Inflammatory macrophage treated with lipopolysaccharide for 1 hour (primary cell): ENCODE results near the gene EPB41L1.
"Not testable (repeated sequence)": the region's sequence is repeated elsewhere in the genome, so short reads cannot be mapped to it uniquely, and the experiment has no call there.

Source experiments
- DNase-seq, 2 donors: peaks; one replicate each; pipeline ENCODE4 v3.0.0-alpha.2; 2020 to 2022

EPB41L1 gene

GRCh38 chr20:36126836-36127527 is 27.6 kb upstream of the EPB41L1 start:
- DNase-seq, result no peak

- DNase-seq, result peak; percentile 55 to 81
These were observed 25.9 kb upstream of the EPB41L1 start for GRCh38 chr20:36128463-36129159.

DNA sequence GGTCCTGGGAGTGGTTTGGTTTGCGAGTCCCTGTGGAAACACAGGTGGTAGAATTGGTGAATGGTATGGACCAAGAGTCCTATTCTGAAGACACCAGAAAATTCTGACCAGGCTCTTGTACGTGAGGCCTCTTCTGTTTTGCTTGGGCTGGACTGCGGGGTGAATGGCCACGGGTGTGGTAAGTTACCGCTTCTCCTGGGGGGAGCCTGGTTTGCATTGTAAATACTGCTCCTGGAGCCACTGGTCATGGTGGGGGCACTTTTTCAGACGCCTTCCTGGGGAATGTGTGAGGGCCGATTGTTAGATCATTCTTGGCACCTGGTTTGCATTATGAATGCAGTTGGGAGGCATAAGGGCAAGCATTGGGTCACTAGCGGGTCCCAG is 25.4 kb upstream of the EPB41L1 start:
- no peak for DNase-seq

- DNase-seq, result peak in 1 of 2 donors; percentile 30
These were observed 24.1 kb upstream of the EPB41L1 start for GRCh38 chr20:36130390-36130789.

DNA sequence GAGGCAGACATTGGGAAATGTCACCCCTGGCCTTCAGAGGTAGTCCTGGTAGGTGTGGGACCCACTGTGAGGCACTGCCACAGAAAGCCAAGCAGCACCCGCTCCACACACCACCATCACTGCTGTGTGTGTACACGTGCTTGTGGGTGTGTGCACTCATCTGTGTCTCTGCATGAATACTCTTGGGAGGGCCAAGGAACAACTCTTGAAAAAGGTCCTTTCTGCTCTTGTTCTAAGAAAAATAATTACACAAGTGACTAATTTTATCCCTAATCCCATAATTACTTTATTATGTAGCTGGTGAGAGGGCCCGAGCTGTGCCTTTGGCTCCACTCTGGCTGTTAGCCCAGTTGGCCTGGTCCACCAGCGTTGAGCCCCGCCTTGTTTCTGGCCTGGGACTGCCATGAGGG is 21.7 kb upstream of the EPB41L1 start:
- no peak for DNase-seq

- DNase-seq, result no peak
These were observed 20.7 kb upstream of the EPB41L1 start for GRCh38 chr20:36133821-36134220.

DNA sequence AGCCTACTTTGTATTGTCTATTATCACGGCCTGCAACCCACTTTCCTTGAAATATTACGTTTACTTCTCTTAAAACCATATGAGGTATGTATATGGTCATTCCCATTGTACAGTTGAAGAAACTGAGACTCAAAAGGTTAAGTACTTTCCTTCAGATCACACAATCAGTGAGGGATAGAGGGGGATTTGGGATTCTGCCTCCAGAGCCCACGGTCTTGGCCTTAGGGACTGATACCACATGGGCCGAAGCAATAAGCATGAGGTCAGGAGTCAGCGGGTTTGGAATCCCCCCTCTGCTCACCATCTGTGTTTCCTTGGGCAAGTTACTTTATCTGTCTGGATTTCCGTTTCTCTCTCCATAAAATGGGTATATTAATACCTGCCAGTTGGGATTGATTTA is 19.4 kb upstream of the EPB41L1 start:
- DNase-seq, result peak in 1 of 2 donors; percentile 38

- no peak for DNase-seq
These were observed 18.7 kb upstream of the EPB41L1 start for GRCh38 chr20:36135821-36136220.

- DNase-seq, result not testable (repeated sequence)
These were observed 17.2 kb upstream of the EPB41L1 start for GRCh38 chr20:36137313-36137712.

DNA sequence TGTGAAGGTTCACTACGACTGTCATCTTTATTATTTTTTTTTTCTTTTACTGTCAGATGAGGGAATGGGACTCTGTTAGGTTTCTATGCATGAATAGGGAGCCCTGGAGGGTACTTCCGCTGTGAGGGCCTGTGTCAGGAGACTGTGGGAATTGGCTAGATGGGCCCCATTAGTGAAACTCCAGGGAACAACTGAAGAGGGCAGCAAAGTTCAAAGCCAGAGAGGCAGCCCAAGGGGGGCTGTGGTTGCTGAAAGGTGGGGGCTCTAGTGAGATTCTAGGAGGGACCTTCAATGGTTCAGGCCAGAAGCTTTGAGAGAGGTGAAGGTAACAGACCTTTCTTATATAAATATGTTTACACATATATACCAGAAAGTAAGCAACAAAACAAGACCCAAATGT is 13.2 kb upstream of the EPB41L1 start:
- DNase-seq, result no peak

- peak in 1 of 2 donors; percentile 28 for DNase-seq
These were observed 10.2 kb upstream of the EPB41L1 start for GRCh38 chr20:36144336-36144735.

GRCh38 chr20:36145877-36146707 is 8.4 kb upstream of the EPB41L1 start:
- DNase-seq, result no peak

- DNase-seq, result no peak
These were observed 6.8 kb upstream of the EPB41L1 start for GRCh38 chr20:36147690-36148089.

- DNase-seq, result no peak
These were observed 6.1 kb upstream of the EPB41L1 start for GRCh38 chr20:36148439-36148838.

DNA sequence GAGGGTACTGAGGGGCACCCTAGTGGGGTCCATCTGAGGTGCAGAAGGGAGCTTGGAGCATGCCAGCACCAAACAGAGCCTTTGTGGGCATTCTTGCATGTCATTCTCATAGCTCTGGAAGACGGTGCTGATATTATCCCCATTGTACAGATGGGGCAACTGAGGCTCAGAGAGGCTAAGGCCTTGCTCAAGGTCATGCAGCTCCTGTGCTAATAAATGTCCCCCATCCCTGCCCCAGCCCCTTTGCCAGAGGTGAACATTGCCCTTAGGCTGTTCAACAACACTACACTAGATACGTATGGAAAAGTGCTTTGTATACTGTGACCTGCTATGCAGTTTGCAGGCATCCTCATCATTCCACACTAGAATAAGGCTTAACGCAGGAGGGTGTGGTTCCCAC is 5.5 kb upstream of the EPB41L1 start:
- no peak for DNase-seq

- DNase-seq, result no peak
These were observed 5.1 kb upstream of the EPB41L1 start for GRCh38 chr20:36149469-36149868.

DNA sequence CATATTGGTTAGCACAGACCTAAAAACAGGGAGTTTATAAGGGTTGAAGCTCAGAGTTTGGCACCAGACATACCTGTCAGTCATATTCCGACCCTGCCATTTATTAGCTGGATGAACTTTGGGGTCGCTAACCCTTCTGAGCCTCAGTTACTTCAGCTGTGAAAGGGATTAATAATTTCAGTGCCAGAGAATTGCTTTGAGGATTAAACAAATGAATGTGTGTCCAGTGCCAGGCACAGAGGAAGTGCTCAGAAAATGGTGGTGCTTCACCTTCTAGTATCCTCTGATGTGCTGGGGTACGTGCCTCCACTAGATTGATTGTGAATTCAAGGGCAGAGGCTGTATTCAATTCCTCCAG is 4.1 kb upstream of the EPB41L1 start:
- no peak for DNase-seq

DNA sequence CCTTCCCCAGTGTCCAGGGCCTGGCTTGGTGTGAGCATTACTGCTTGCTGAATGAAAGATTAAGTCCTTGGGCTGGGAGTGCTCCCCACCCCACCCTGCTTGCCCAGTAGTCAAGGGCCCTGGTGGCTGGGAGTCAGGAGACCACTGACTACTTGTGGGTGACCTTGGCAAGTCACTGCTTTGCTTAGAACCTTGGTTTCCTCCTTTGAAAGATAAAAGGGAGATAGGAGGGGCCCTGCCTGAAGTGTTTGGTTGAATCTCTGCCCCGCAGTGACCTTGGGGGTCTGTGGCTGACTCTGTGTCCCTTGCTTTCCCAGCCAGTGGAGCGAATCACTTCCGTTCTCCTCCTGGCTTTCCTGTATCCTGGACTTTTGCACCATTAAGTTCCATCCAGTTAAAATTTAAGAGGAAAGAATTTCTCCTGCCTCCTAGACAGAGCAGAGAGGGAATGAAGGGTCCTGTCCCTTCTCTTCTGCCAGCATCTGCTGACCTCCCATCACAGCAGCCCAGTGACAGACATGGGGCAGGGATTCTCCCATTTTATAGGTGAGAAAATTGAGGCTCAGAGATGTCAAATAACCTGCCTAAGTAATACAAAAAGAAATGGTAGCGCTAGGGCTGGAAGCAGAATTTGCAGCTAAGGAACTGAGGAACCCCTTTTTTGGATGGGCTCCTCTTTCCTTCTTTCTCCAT is 3.5 kb upstream of the EPB41L1 start:
- no peak for DNase-seq

DNA sequence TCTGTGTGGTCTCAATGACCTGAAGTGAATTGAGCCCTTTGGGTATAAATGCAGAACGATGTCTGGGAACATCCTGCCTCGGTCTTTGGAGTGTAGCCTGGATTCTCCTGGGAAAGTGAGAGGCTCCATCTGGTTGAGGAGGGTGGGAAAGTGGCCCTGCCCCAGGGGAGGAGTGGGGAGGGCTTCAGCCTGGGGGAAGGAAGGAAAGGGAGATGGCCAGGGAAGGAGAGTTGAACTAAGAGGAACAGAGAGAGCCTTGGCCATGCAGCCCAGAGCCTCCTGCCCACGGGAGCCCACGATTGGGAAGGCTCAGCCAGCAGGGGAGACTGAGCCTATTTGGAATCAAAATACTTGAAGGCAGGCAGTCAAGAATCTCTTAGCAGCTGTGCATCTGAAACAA is 2.3 kb upstream of the EPB41L1 start:
- no peak for DNase-seq

- DNase-seq, result no peak
These were observed 1.3 kb upstream of the EPB41L1 start for GRCh38 chr20:36153204-36153603.

DNA sequence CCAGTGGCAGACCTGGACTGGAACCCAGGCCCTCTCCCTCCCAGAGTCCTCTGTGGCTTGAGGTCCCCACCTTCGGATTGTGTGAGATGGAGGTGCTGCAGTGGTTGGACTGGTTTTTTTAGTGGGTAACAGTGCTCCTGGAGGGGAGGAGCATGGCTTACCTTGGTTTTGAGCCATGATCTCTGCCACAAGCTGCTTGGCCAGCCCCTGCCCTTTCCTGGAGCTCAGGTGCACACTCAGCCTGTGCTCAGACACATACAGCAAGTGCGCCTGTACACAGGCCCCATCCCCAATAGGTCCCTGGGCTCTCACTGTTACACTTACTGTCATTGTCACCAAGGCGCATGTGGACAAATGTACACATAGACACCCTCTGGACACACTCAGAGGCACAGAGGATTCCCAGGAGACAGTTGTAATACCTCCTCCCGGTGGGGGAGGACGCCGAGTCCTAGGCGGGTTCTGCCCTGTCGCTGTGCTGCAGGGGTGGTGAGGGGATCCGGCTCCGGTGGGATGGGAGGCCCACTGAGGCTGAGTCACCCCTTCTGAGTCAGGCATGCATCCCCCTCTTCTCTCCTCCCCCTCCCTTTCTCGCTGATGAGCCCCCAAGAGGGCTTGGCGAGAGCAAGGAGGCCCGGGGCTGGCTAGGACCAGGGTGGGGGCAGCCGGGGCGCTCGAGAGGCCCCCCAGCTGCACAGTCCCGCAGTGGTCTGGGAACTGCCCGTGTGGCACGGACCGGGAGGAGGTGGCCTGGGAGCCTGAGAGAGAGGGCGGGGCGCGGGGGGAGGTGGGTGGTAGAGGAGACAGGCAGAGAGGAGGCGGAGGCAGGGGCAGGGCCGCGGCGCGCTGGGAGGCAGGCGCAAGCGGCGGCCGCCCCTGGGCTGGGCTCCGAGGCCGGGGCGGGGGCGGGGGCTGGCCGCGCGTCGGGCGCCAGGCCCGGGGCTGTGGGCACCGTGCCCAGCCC is 522 bp upstream of the EPB41L1 start:
- peak in 1 of 2 donors; percentile 19 for DNase-seq

- DNase-seq, result no peak
These were observed 1.1 kb downstream of the EPB41L1 start for GRCh38 chr20:36155629-36155971.
